Nephron progenitor cell (in vitro differentiated cells): ENCODE results near the gene ATP7A.
A peak's percentile ranks its signal among the peaks of the same experiment; 100 is the strongest.
"Not testable (repeated sequence)": the region's sequence is repeated elsewhere in the genome, so short reads cannot be mapped to it uniquely, and the experiment has no call there.

Experiments used
- DNase-seq: peaks from one replicate; pipeline ENCODE4 v3.0.0; 2021
- H3K27ac Mint-ChIP-seq: 2 replicates; pipeline ENCODE4 v1.8.0; 2021; ENCODE audit warnings: mild to moderate bottlenecking, moderate library complexity, mixed read lengths
- H3K27me3 Mint-ChIP-seq: 2 replicates; pipeline ENCODE4 v1.8.0; 2021; ENCODE audit warnings: mild to moderate bottlenecking, low read depth, mixed read lengths; ENCODE audit not compliant: poor library complexity
- H3K36me3 Mint-ChIP-seq: 2 replicates; pipeline ENCODE4 v1.8.0; 2021; ENCODE audit warnings: low read depth, mixed read lengths
- H3K4me1 Mint-ChIP-seq: 2 replicates; pipeline ENCODE4 v1.8.0; 2021; ENCODE audit warnings: mixed read lengths
- H3K4me3 Mint-ChIP-seq: 2 replicates; pipeline ENCODE4 v1.8.0; 2021; ENCODE audit warnings: mild to moderate bottlenecking, moderate library complexity, mixed read lengths
- H3K9me3 Mint-ChIP-seq: 2 replicates; pipeline ENCODE4 v1.8.0; 2021; ENCODE audit warnings: mild to moderate bottlenecking, moderate library complexity, mixed read lengths
- TF ChIP-seq, protein P1 (sequence below): fragments of 200-600 bp; sonication (generic); IDR thresholded peaks from 2 replicates; pipeline ENCODE4 v1.5.0; 2021; ENCODE audit warnings: antibody characterized with exemption

Gene ATP7A

DNA sequence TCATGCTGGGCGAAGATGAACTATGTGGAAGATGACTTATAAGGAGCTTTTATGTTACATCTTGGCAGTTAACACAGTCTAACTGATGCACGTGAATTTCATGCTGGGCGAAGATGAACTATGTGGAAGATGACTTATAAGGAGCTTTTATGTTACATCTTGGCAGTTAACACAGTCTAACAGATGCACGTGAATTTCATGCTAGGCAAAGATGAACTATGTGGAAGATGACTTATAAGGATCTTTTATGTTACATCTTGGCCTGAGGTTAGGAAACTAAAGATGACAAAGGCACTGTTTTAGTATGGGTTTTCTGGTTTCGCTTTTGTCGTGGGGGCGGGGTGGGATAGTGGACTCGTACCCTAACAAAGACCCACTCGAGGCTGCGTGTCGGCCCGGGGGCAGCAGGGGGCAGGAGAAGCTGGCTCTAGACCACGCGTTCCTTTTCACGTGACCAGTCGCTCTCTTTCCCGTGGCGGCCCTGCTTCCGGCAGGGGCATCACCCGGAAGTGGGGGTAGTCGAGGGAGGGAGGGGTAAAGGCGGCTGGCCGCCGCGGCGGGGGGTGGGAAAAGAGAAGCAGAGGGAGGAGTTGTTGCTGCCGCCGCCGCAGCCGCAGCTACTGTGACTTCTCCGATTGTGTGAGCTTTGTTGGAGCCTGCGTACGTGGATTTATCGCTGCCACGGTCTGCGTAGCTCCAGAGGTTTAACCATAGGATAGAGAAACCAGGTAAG, at the start of gene ATP7A:
Gene ATP7A, plus strand, starts transcription at position 586 of the 733 bp plus-strand sequence. CDS start 60,949 bp downstream, outside the sequence.
- H3K27me3 Mint-ChIP-seq: peaks cover 3% of the 10 kb centered on the region
- H3K9me3 Mint-ChIP-seq: peaks cover 25% of the 10 kb centered on the region
- DNase-seq: peak; percentile 79
- H3K27ac Mint-ChIP-seq: peak within 1 kb of the TSS; percentile 97
- TF ChIP-seq, protein P1, sequence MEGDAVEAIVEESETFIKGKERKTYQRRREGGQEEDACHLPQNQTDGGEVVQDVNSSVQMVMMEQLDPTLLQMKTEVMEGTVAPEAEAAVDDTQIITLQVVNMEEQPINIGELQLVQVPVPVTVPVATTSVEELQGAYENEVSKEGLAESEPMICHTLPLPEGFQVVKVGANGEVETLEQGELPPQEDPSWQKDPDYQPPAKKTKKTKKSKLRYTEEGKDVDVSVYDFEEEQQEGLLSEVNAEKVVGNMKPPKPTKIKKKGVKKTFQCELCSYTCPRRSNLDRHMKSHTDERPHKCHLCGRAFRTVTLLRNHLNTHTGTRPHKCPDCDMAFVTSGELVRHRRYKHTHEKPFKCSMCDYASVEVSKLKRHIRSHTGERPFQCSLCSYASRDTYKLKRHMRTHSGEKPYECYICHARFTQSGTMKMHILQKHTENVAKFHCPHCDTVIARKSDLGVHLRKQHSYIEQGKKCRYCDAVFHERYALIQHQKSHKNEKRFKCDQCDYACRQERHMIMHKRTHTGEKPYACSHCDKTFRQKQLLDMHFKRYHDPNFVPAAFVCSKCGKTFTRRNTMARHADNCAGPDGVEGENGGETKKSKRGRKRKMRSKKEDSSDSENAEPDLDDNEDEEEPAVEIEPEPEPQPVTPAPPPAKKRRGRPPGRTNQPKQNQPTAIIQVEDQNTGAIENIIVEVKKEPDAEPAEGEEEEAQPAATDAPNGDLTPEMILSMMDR: peak; percentile 19
- peaks cover 24% of the 10 kb centered on the region for H3K4me1 Mint-ChIP-seq
- peak within 1 kb of the TSS; percentile 98 for H3K4me3 Mint-ChIP-seq
- H3K36me3 Mint-ChIP-seq: no peaks in the 10 kb centered on the region

DNA sequence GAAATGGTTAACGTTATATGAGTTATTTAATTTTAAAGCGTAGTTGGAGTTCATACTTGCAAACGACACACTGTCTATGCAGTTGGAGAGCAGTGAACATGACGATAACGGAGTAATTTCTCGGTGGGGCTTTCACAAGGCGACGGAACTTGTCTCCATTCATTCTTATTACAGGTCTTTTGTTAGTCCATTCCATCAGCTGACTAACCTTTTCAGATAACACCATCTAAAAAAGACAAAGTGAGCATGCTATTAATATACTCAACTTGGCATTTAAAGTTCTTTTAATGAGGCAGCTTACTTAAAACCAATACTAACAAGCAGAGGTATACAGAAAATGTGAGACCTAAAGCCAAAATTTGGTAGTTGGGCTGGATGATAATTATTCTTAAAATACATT, 35.1 kb upstream of the ATP7A start:
- no peak overlapping the region for H3K27ac Mint-ChIP-seq
- no peak overlapping the region for H3K4me3 Mint-ChIP-seq
- H3K36me3 Mint-ChIP-seq: peaks cover 39% of the 10 kb centered on the region
- H3K4me1 Mint-ChIP-seq: no peaks in the 10 kb centered on the region
- H3K9me3 Mint-ChIP-seq: peaks cover 27% of the 10 kb centered on the region
- TF ChIP-seq, protein P1: no peak
- no peak for DNase-seq
- H3K27me3 Mint-ChIP-seq: no peaks in the 10 kb centered on the region

DNA sequence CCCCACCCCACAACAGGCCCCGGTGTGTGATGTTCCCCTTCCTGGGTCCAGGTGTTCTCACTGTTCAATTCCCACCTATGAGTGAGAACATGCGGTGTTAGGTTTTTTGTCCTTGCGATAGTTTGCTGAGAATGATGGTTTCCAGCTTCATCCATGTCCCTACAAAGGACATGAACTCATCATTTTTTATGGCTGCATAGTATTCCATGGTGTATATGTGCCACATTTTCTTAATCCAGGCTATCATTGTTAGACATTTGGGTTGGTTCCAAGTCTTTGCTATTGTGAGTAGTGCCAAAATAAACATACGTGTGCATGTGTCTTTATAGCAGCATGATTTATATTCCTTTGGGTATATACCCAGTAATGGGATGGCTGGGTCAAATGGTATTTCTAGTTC, 29.1 kb upstream of the ATP7A start:
- Mint-ChIP-seq H3K9me3 (peaks cover 23% of the 10 kb centered on the region), H3K36me3 (peaks cover 17% of the 10 kb centered on the region)
- not testable (repeated sequence) for H3K27ac Mint-ChIP-seq, H3K4me3 Mint-ChIP-seq, DNase-seq, H3K4me1 Mint-ChIP-seq, H3K27me3 Mint-ChIP-seq

DNA sequence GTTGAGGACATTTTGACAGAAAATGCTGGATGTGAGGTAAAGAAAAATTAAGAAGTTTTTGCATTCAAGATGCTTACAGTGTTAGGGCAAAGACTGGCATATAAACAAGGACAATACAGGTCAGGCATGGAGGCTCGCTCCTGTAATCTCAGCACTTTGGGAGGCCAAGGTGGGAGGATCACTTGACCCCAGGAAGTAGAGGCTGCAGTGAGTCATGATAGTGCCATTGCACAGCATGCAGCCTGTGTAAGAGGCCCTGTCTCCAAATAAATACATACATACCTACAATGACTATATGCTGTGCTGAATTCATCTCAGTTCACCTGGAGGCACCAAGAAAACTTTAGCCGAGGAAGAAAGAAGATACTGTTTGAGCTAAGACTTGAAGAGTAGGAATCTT, 17.6 kb upstream of the ATP7A start:
- peaks cover 14% of the 10 kb centered on the region for H3K4me1 Mint-ChIP-seq
- no peak for DNase-seq
- H3K27ac Mint-ChIP-seq: no peak overlapping the region
- TF ChIP-seq, protein P1: no peak
- peak overlapping the region; percentile 60 for H3K4me3 Mint-ChIP-seq
- H3K9me3 Mint-ChIP-seq: peaks cover 41% of the 10 kb centered on the region
- H3K27me3 Mint-ChIP-seq: peaks cover 8% of the 10 kb centered on the region
- H3K36me3 Mint-ChIP-seq: peaks cover 20% of the 10 kb centered on the region

DNA sequence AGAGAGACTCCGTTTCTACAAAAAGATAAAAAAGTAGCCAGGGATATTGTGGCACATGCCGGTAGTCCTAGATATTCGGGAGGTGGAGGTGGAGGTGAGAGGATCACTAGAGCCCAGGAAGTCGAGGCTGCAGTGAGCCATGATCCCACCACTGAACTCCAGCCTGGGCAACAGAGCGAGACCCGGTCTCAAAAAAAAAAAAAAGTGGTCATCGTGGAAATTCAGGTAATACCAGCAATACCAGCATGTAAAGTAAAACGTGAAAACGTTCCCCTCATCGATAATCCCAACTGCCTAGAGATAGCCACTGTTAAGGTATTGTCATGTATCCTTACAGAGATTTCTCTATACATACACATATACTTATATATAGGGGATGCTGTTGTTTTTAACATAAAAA, 16.8 kb upstream of the ATP7A start:
- peak overlapping the region; percentile 93 for H3K4me3 Mint-ChIP-seq

More for the DNA sequence above, 16.8 kb upstream of the ATP7A start:
- peaks cover 14% of the 10 kb centered on the region for H3K4me1 Mint-ChIP-seq
- peaks cover 42% of the 10 kb centered on the region for H3K9me3 Mint-ChIP-seq
- H3K27ac Mint-ChIP-seq: no peak overlapping the region
- peaks cover 8% of the 10 kb centered on the region for H3K27me3 Mint-ChIP-seq
- TF ChIP-seq, protein P1: no peak
- DNase-seq: no peak
- peaks cover 17% of the 10 kb centered on the region for H3K36me3 Mint-ChIP-seq
